HEK293 (cell line): ENCODE results near the gene MDN1.

Experiments
- ATF2 ChIP-seq: fragments of 450-650 bp; formaldehyde crosslinking; IDR thresholded peaks from 2 replicates; pipeline ENCODE4 v1.5.1; 2016; ENCODE audit warnings: missing biosample characterization, missing genetic modification characterization, low read depth
- CTCF ChIP-seq: fragments of 450-650 bp; formaldehyde crosslinking; IDR thresholded peaks from 2 replicates; pipeline ENCODE4 v1.5.1; 2016; ENCODE audit warnings: missing biosample characterization, missing genetic modification characterization
- FEZF1 ChIP-seq: fragments of 450-650 bp; formaldehyde crosslinking; IDR thresholded peaks from 2 replicates; pipeline ENCODE4 v1.5.1; 2016; ENCODE audit warnings: missing biosample characterization, missing genetic modification characterization
- PRDM4 ChIP-seq: fragments of 450-650 bp; formaldehyde crosslinking; IDR thresholded peaks from 2 replicates; pipeline ENCODE4 v1.5.1; 2017; ENCODE audit warnings: missing biosample characterization, missing genetic modification characterization
- REST ChIP-seq: fragments of 450-650 bp; formaldehyde crosslinking; IDR thresholded peaks from 2 replicates; pipeline ENCODE4 v1.5.1; 2016; ENCODE audit warnings: missing biosample characterization, missing genetic modification characterization
- ZNF133 ChIP-seq: fragments of 450-650 bp; formaldehyde crosslinking; IDR thresholded peaks from 2 replicates; pipeline ENCODE4 v1.5.1; 2016; ENCODE audit warnings: missing biosample characterization, missing genetic modification characterization
- ZNF513 ChIP-seq: fragments of 450-650 bp; IDR thresholded peaks from 2 replicates; pipeline ENCODE4 v1.5.1; 2018; ENCODE audit warnings: missing biosample characterization, missing genetic modification characterization
- ZNF548 ChIP-seq: fragments of 450-650 bp; formaldehyde crosslinking; IDR thresholded peaks from 2 replicates; pipeline ENCODE4 v1.5.1; 2016; ENCODE audit warnings: missing biosample characterization, missing genetic modification characterization
- ZNF768 ChIP-seq: fragments of 450-650 bp; formaldehyde crosslinking; IDR thresholded peaks from 2 replicates; pipeline ENCODE4 v1.5.1; 2018; ENCODE audit warnings: missing biosample characterization, mild to moderate bottlenecking, missing genetic modification characterization
- ZNF791 ChIP-seq: fragments of 450-650 bp; formaldehyde crosslinking; IDR thresholded peaks from 2 replicates; pipeline ENCODE4 v1.5.1; 2016; ENCODE audit warnings: missing biosample characterization, missing genetic modification characterization
- ZSCAN23 ChIP-seq: fragments of 450-650 bp; formaldehyde crosslinking; IDR thresholded peaks from 2 replicates; pipeline ENCODE4 v1.5.1; 2016; ENCODE audit warnings: missing biosample characterization, missing genetic modification characterization

- no peak for TF ChIP-seq ATF2
- no peak for TF ChIP-seq ZNF548 (tag by site-specific recombination)
- TF ChIP-seq PRDM4 (tag by site-specific recombination), result no peak
- no peak for TF ChIP-seq ZNF768 (tag by site-specific recombination)
- TF ChIP-seq CTCF (tag by site-specific recombination), result no peak
- TF ChIP-seq ZSCAN23, result no peak
- no peak for TF ChIP-seq REST (tag by site-specific recombination)
- TF ChIP-seq ZNF513 (tag by site-specific recombination), result no peak
- no peak for TF ChIP-seq FEZF1 (tag by site-specific recombination)
- no peak for TF ChIP-seq ZNF133 (tag by site-specific recombination)
- no peak for TF ChIP-seq ZNF791
Observed at GRCh38 chr6:89805814-89806371, 13.7 kb downstream of the MDN1 start.
